HG02973 (cell line): ENCODE measurements around the gene PRELP.

Experiments used
- ATAC-seq: cut with Tn5 transposase; IDR thresholded peaks from one replicate; pipeline ENCODE4 v1.9.1; 2021; ENCODE audit warnings: moderate library complexity; ENCODE audit not compliant: unreplicated experiment

PRELP gene

DNA sequence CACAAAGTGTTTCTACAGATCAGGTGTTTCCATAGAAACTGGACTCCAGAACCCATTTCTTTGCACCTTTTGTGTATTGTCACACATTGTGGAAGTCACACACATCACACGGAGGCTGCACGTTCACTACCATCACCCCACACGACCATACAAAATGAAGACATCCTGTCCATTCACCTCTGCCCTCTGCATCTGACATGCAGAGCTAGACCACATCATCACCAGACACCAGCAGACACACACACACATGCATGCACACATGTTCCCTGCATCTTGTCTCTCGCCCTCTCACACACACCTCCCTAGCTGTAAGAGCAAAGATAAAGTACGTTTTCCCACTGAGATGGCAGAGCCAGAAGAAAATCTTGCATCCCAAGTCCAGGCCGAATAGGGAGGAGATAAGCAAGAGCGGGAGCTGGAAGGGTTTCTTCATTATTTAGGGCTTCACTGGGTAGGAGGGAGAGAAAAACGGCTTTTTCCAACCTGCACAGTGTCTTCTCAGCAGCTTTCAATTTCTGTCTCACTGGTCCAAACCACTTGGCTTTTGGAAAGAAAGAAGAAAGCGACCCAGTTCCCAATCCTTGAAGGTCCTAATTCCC is 709 bp downstream of the PRELP start:
- ATAC-seq: no peak

DNA sequence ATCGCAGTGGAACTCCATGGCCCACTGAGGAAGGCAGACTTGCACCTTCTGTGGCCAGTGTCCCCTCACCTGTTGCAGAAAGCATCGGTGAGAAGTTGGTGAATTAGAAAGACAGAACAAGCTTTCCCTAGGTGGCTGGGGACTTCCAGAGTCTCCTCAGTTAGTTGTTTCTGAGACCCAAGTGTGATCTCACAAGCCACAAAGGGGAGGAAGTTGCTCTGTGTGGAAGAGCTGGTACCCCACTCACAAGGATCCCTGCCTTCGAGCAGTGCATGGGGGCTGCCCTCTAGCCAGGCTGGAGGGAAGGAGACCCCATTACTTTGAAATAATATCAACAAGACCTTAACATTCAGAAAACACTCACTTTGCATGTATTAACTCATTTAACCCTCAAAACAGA is 2.1 kb downstream of the PRELP start:
- ATAC-seq: no peak

DNA sequence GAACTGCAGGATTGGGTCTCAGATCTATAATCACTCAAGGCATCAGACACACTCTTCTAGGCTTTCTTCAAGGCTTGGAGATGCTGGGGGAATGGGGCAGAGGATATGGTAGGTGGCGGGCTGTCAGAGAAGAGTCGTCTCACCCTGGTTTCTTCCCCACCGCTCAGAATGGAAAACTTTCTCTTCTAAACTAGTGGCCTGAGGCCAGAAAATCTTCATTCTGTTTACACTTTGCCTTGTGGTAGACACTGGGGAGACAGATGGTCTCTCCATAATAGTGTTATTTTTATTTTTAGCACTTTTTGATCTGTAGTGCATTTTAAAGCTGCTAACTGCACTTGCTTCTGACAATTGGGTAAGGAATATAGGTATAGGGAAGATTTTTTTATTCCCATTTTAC is 2.6 kb downstream of the PRELP start:
- ATAC-seq: no peak

DNA sequence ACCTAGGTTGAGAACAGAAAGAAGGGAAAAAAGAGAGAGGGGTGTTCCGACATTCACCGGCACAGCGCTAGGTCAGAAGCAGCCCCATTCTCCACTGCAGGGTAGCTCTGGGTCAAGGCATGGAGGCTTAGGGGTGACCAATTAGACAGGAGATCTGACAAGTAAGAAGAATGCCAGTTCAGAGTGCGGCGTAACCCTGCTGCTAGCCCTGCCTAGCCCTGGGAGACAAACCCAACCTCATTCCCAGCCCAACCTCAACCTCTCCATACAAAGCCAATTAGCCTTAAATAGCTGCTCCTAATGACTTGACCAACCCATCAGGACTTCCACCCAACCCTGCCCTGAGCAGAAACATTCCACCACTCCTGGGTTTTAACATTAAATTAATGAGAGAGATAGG is 3.4 kb downstream of the PRELP start:
- ATAC-seq: no peak

DNA sequence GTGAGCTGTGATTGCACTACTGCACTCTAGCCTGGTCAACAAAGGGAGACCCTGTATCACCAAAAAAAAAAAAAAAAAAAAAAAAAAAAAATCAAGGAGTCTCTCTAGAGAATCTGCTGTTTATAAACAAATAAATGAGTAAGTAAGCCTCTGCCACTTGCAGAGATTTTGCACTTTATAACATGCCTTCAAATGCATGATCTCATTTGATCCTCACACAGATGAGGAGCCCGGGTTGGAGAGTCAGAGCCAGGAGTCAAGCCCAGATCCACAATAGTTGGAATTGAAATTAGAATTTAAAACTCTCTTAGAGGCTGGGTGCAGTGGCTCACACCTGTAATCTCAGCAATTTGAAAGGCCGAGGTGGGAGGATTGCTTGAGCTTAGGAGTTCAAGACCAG is 4.0 kb downstream of the PRELP start:
- no peak for ATAC-seq

DNA sequence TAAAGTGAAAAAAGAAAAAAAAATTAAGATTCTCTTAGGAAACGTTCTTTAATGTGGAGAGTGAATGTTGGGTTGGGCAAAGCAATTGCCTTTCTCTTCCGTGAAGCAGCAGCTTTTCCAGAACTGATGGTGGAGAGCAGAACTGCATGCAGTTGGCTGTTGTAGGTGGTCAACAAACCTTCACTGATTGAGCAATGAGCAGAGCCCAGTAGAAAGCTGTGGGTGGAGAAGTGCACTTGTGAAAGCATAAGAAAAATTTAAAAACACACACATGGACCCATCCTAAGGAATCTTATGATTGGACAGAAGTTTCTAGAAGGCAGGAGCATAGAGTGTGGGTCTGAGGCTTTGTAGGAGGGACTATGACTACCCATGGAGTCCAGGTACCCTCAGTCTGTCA is 4.5 kb downstream of the PRELP start:
- ATAC-seq: no peak

DNA sequence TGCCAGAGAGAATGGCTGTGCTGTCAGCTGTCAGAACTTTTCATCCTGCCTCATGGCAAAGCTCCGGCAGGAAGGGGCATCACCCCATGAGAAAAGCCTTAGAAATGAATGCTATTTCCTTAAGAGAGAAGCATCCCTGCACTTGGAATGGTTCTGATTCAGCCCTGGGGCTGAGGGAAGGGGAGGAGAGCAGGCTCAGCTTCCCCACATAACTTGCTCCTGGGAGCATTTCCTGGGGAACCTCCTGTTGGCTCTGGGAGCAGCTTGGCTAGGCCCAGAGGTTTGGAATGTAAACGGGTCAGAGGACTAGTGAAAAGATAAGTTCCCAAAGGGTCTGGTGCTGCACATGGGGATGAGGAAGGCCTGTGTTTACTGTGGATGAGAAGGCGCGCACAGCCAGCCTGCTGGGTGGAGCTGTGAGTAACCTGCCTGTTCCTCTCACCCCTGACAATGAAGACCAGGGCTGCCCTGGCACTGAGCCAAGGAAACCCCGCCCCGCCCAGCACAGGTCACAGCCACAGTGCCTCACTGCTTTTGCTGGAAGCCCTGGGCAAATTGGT is 5.0 kb downstream of the PRELP start:
- no peak for ATAC-seq

DNA sequence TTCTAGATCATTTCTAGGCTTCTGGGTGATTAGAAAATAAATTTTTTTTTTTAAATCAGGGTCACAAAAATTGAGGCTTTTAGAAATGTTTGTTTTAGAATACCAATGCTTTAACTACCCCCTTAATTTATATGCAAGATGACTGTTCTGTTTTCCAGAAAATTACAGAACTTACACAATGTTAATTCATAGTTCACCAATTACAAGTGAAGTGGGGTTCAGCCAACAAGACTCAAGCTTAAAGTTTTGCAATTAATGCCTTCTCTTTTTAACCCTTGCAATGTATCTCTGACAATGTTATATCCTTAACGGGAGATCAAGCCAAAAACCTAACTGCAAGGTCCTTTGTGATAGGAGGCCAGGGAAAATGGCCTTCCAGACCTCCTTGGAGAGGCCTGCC is 5.6 kb downstream of the PRELP start:
- no peak for ATAC-seq

DNA sequence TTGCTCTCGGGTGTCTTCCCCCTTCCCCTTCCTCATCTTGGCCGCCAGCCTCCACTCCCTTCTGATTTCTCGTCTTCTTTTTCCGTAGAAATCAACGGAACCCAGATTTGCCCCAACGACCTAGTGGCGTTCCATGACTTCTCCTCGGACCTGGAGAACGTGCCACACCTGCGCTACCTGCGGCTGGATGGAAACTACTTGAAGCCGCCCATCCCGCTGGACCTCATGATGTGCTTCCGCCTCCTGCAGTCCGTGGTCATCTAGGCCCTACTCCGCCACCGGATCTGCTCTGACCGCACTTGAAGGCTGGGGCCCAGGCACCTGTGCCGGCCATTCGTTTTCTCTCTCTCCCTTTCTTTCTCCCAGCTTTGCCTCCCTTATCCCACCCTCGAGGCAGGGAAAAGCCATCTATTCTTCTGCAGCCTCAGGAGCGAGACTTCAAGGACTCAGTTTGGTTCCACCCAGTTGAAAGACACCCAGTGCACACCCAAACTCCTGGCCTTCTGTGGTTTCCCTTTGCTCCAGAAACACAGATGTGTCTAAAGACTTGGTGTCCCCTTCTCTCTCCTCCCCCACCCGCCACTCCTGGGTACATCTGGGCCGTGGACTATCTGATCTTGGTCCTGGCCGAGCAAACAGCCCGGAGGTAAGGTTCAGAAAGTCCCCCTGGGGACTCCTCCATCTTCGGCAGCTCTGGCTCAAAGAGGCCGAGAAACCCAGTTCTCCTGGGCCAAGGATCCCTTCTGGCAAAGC is 11.2 kb downstream of the PRELP start:
- ATAC-seq: no peak

DNA sequence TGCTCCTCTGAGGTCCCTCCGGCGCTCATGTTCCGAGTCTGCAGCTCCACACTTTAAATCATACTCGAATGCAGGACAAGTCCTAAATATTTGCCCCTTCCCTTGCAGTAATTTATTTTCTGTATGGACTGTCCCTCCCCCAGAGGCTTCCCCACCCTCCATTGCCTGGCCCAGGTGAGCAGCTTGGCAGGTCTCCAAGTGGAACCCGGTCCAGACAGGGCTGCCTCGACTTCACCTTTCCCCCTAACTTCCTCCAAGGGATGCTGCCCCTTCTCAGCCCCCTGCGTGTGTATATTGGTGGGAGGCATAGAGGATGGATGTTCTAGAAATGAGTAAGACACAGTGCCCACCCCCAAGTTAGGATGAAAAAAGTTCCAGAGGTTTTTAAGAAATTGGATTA is 12.9 kb downstream of the PRELP start:
- ATAC-seq: no peak

DNA sequence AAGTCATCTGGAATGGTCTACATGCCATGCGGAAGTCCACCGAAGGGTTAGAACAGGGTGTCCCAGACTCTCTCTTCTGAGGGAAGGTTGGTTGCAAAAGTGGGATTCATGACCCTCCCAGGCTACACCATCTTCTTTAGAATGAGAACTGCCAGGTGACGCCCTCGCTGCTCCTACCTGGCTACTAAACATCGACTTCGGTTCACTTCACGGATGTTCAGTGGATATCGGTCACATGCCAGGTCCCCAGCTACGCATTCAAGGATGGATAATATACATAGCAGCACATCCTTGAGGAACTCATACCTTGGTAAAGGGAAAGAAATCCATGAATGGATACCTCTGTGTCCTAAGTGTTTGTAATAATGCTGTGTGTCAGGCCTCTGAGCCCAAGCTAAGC is 15.0 kb downstream of the PRELP start:
- ATAC-seq: no peak

DNA sequence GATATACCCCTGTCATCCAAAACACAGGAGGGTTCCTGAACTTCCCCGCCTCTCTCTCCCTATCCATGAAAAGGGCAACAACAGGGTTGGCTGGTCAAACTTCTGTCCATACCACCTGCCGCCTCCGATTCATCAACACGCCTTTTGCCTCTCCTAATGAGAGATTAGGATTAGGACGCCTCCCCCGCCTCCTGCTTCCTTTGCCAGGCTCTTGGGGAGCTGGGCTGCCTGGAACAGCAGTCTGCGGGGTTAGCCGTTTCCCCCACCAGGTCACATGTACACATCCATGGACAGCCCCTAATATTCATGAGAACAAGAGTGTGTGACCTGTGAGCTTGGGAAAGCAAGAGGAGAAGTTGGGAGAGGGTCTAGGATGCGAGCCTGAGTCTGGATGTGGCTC is 16.1 kb downstream of the PRELP start:
- no peak for ATAC-seq

DNA sequence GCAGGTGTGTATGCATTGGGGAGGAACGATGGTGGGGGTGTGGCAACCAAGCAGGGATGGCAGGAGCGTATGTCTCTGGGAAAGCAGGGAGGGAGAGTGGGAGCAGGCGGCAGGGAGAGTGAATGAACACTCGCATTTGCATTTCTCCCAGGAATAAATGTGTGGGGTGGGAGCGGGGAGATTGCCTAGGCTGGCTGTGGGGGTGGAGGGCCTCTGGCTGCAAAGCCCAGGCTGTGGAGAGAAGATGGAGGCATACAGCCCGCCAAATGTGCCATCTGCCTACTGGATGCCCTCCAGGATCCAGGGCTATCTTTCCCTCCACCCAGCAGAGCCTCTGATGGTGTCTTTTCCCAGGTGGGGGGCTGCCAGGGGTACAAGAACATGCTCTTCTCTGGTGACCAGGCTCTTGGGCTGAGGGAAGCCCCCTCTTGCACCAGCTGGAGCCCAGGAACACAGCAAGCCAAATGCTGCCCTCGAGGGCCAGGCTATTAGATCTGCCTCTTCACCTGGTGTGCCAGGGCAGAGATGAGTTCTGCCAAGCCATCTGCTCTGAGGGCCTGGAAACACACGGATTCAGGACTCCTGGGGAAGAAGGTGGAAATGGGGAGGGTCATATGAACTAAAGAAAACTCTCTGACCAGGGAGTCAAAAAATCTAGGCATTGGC is 16.6 kb downstream of the PRELP start:
- ATAC-seq: no peak

DNA sequence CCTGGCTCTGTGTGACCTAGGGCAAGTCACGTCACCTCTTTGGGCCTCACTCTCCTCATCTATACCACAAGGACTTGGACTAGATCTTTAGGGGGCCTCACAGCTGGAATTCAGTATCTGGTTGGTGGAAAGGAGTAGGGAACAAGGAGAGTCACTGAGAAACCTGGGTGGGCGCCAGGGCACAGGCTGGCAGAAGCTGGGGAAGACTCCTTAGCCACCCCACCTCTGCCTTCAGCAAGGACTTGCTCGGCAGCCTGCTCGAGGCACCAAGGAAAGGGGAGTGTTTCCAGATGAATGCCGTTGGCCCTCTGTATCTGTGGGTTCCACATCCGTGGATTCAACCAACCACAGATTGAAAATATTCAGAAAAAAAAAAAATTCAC is 17.1 kb downstream of the PRELP start:
- ATAC-seq: no peak

DNA sequence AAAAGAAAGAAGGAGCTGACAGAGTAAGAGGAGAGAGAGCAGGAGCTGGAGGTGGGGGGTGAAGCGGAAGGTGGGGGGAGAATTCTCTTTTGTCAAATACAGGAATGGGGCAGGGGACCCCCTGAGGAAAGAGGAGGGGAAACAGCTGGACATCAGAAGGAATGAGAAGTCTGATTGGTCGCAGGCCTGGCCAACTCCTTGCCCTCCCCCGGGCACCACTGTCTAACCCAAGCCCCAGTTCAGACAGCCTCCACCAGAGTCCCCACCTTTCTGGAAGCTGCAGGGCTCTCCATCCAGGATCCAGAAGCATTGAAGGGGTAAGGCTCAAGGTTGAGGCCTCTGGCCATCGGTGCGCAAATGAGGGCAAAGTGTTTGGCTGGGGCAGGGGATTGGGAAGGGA is 18.3 kb downstream of the PRELP start, which contains the start of gene OPTC:
OPTC (plus strand) TSS at position 253 of the 400 bp plus-strand sequence. CDS start 1,853 bp downstream, outside the sequence.
- no peak for ATAC-seq

DNA sequence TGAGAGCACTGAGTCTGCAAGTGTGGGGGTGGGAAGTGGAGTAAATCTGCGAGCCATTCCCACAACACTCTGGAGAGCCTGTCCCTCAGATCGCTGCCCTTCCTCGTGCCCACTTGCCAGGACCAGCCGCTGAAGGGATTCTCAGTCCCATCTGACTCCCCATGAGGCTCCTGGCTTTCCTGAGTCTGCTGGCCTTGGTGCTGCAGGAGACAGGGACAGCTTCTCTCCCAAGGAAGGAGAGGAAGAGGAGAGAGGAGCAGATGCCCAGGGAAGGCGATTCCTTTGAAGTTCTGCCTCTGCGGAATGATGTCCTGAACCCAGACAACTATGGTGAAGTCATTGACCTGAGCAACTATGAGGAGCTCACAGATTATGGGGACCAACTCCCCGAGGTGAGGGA is 20.2 kb downstream of the PRELP start:
- ATAC-seq: no peak

DNA sequence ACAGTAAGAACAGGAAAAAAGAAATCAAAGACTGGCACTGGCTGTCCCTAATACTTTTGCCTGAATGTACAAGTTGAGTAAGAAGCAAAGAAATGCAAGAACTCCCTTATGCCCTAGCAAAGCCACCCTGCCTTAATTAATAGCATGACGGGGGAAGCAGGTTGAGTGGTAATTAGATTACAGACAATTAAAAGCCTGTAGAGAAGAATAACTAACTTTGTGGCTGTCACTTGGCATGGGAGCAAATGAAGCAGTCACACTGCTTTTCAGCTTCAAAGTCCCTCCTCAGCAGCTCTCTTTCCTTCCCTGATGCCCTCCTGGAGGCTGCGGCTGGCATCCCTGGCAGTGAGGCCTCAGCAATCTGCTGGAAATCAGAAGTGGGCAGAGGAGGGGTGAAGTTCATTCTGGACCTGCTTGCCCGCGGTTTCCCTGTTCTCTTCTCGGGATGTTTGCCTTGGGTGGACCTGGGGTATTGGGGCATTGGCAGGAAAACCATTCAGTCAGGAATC is 21.7 kb downstream of the PRELP start:
- no peak for ATAC-seq

DNA sequence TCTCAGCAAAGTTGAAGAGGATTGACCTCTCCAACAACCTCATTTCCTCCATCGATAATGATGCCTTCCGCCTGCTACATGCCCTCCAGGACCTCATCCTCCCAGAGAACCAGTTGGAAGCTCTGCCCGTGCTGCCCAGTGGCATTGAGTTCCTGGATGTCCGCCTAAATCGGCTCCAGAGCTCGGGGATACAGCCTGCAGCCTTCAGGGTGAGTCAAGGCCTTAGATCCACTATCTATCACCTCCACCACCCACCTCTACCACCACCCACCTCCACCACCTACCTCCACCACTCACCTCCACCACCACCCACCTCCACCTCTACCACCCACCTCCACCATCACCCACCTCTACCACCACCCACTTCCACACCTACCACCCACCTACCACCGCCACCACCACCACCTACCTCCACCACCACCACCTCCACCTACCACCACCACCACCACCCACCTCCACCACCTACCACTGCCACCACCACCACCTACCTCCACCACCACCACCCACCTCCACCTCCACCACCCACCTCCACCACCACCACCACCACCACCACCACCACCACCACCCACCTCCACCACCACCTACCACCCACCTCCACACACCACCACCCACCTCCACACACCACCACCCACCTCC is 24.2 kb downstream of the PRELP start:
- ATAC-seq: no peak

DNA sequence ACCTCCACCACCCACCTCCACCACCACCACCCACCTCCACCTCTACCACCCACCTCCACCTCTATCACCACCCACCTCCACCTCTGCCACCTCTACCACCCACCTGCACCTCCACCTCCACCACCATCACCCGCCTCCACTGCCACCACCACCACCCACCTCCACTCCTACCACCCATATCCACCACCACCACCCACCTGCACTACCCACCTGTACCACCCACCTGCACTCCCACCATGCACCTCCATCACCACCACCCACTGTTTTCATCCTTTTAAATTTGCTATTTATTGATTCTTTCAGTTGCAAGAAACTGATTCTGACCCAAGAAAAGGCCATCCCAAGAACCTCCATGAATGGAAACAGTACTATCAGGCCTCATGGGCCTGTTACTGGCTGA is 24.7 kb downstream of the PRELP start:
- ATAC-seq: no peak

DNA sequence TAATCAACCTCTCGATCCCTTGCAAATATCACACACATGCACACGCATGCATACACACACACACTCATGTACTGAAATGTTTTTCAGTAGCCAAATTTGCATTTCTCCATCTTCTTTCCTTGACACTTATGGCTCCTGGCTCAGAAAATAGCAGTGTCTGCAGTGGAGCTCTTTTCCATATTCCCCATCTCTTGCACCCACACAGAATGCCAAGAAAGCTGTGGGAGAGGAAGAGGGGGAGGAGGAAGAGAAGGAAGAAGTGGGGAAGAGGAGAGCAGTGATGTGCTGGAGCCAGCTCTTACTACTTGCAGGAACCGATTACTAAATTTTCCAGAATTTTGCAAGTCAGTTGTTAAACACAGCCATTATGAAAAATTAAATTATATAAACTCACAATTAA is 28.2 kb downstream of the PRELP start:
- no peak for ATAC-seq
